GM12892 (cell line): ENCODE data around the gene HPCAL1.

ENCODE experiments used
- POLR2A ChIP-seq: IDR thresholded peaks from 2 replicates; pipeline ENCODE4 v1.6.1; 2011; ENCODE audit warnings: low read depth, low read length, control low read depth
- POLR2AphosphoS5 ChIP-seq: IDR thresholded peaks from 2 replicates; pipeline ENCODE4 v1.6.1; 2011; ENCODE audit warnings: low read depth, low read length, control low read depth

- TF ChIP-seq POLR2A (no peak), POLR2AphosphoS5 (no peak)
Measured at GRCh38 chr2:10372862-10373240, 70.1 kb downstream of the HPCAL1 start.
